Endothelial cell of umbilical vein (primary cell): ENCODE data around the gene MAML3. TPM values are rescaled to one million over a fixed set of nuclear protein-coding genes. Genes with fewer than 3 reads are reported as not detected.
A peak's percentile ranks its signal among the peaks of the same experiment; 100 is the strongest.

Source experiments
- BruUV-seq: library from RNA; stranded (reverse); fragments of 400-500 nt; replicated peaks from 2 replicates; lab custom pipeline; 2021; lab: Mats Ljungman, UMichigan
- CTCF ChIA-PET: fragments of 300-600, 350-600 bp; sonication (Branson Sonifier 250); formaldehyde crosslinking; loops from one replicate; lab custom pipeline; 2021; ENCODE audit warnings: antibody characterized with exemption, inconsistent platforms; lab: Charles Lee
- POLR2A ChIA-PET: fragments of 300-600, 350-600 bp; sonication (Branson Sonifier 250); formaldehyde crosslinking; loops from one replicate; lab custom pipeline; 2021; ENCODE audit warnings: antibody characterized with exemption, inconsistent platforms; lab: Charles Lee
- DNase-seq: peaks from one replicate; pipeline ENCODE4 v3.0.0-alpha.2; 2011; ENCODE audit warnings: low read depth, low spot score
- FAIRE-seq: peaks from 2 replicates; lab custom pipeline; 2011; peaks lifted over from hg19 to GRCh38; lab: Jason Lieb, UNC
- H2AFZ ChIP-seq: 2 replicates; pipeline ENCODE4 v1.6.0; 2012; ENCODE audit warnings: low read depth, low read length, control low read depth, inconsistent platforms
- H3K27ac ChIP-seq: 2 replicates; pipeline ENCODE4 v1.5.1; 2011; ENCODE audit warnings: low read depth, mild to moderate bottlenecking, control low read depth, low read length, moderate library complexity; ENCODE audit not compliant: insufficient read depth
- H3K27me3 ChIP-seq, 2 experiments: 2 replicates each; pipeline versions ENCODE4 v1.6.0 to v1.6.1; 2011; ENCODE audit warnings: low read length in 2 of 2, mixed read lengths in 1 of 2; ENCODE audit not compliant: control insufficient read depth in 2 of 2, insufficient read depth in 2 of 2
- H3K36me3 ChIP-seq, 2 experiments: 2 replicates in 1 of 2; 3 replicates in 1 of 2; pipeline ENCODE4 v1.5.1; 2011; ENCODE audit warnings: low read length in 2 of 2, mild to moderate bottlenecking in 1 of 2, moderate library complexity in 1 of 2; ENCODE audit not compliant: control insufficient read depth in 2 of 2, insufficient read depth in 2 of 2; ENCODE audit errors: extremely low read depth in 1 of 2
- H3K4me1 ChIP-seq: 3 replicates; pipeline ENCODE4 v1.5.1; 2011; ENCODE audit warnings: mild to moderate bottlenecking, low read length; ENCODE audit not compliant: control insufficient read depth, insufficient read depth; ENCODE audit errors: extremely low read depth
- H3K4me2 ChIP-seq: 2 replicates; pipeline ENCODE4 v1.6.1; 2011; ENCODE audit warnings: low read length, control low read depth, mixed read lengths; ENCODE audit not compliant: insufficient read depth
- H3K4me3 ChIP-seq, 3 experiments: fragments of 200-600 bp in 1 of 3; sonication (generic), shearing (Covaris generic) in 1 of 3; replicated peaks in 1 of 3; 2 replicates each; pipeline ENCODE4 v1.5.1; 2011 to 2016; ENCODE audit warnings: control low read depth in 3 of 3, low read length in 3 of 3, mild to moderate bottlenecking in 2 of 3, inconsistent platforms in 1 of 3, low read depth in 1 of 3, moderate library complexity in 1 of 3; ENCODE audit not compliant: insufficient read depth in 1 of 3
- H3K79me2 ChIP-seq: 2 replicates; pipeline ENCODE4 v1.6.0; 2012; ENCODE audit warnings: low read length, inconsistent platforms; ENCODE audit not compliant: control insufficient read depth, insufficient read depth
- H3K9ac ChIP-seq: replicated peaks from 2 replicates; pipeline ENCODE3; 2011; ENCODE audit warnings: low read length, control low read depth; ENCODE audit not compliant: insufficient read depth; ENCODE audit errors: extremely low read depth
- H3K9me1 ChIP-seq: replicated peaks from 3 replicates; pipeline ENCODE4 v1.6.0; 2011; ENCODE audit warnings: mild to moderate bottlenecking, low read length; ENCODE audit not compliant: control insufficient read depth, insufficient read depth; ENCODE audit errors: extremely low read depth
- H3K9me3 ChIP-seq: replicated peaks from 2 replicates; pipeline ENCODE4 v1.5.1; 2012; ENCODE audit warnings: low read length, inconsistent platforms; ENCODE audit not compliant: control insufficient read depth, insufficient read depth
- H4K20me1 ChIP-seq: replicated peaks from 2 replicates; pipeline ENCODE3; 2011; ENCODE audit warnings: mild to moderate bottlenecking, low read length; ENCODE audit not compliant: control insufficient read depth, insufficient read depth; ENCODE audit errors: extremely low read depth
- EZH2 ChIP-seq: IDR thresholded peaks from 2 replicates; pipeline ENCODE4 v1.6.1; 2012; ENCODE audit warnings: borderline replicate concordance, low read depth, mild to moderate bottlenecking, moderate library complexity, low read length, inconsistent platforms; ENCODE audit not compliant: severe bottlenecking
- FOS ChIP-seq: IDR thresholded peaks from 2 replicates; pipeline ENCODE4 v1.6.1; 2011; ENCODE audit warnings: mild to moderate bottlenecking, low read length, moderate library complexity, borderline replicate concordance; ENCODE audit not compliant: insufficient read depth
- GATA2 ChIP-seq: IDR thresholded peaks from 2 replicates; pipeline ENCODE4 v1.7.0; 2011; ENCODE audit warnings: low read depth, mild to moderate bottlenecking, moderate library complexity, mixed read lengths, low read length; ENCODE audit not compliant: insufficient read length, insufficient read depth
- JUN ChIP-seq: IDR thresholded peaks from 2 replicates; pipeline ENCODE4 v1.6.1; 2011; ENCODE audit warnings: borderline replicate concordance, low read depth; ENCODE audit not compliant: insufficient read length, insufficient read depth
- MYC ChIP-seq: IDR thresholded peaks from one replicate; pipeline ENCODE4 v1.6.1; 2011; ENCODE audit warnings: mild to moderate bottlenecking, low read depth, low read length
- POLR2A ChIP-seq: IDR thresholded peaks from 2 replicates; pipeline ENCODE4 v1.6.1; 2012; ENCODE audit warnings: low read depth, mild to moderate bottlenecking, control low read depth, low read length
- POLR2AphosphoS5 ChIP-seq: IDR thresholded peaks from 2 replicates; pipeline ENCODE4 v1.6.1; 2012; ENCODE audit warnings: low read depth, mild to moderate bottlenecking, control low read depth, low read length, moderate library complexity; ENCODE audit not compliant: insufficient read depth
- dilution Hi-C: fragments of 300-500 bp; cut with MboI; formaldehyde crosslinking; loops from one replicate; pipeline ENCODE4 v1.15.0; 2019; ENCODE audit warnings: low sequenced_read_pairs; ENCODE audit not compliant: extremely low pct_ligation_motif_present
- intact Hi-C: fragments of 100-400 bp; cut with micrococcal nuclease; formaldehyde crosslinking; loops from one replicate; pipeline ENCODE4 v1.10.0; 2022
- polyA plus RNA-seq, 4 experiments: library from polyadenylated mRNA; depleted of rRNA in 3 of 4; stranded (reverse) in 3 of 4; unstranded in 1 of 4; fragments of >200 nt; gene quantifications; 2 replicates each; pipeline versions ENCODE4 v1.2.1 to v1.2.3, GENCODE V29; 2011 to 2012; ENCODE audit warnings: missing spikeins in 1 of 4
- total RNA-seq: library from RNA; stranded (reverse); gene quantifications from 2 replicates; pipeline ENCODE4 v1.2.3, GENCODE V29; 2021
- TF ChIP-seq, protein P1 (sequence below), 2 donors: IDR thresholded peaks; 1 replicate in 1 of 2; 2 replicates in 1 of 2; pipeline ENCODE4 v1.5.1; 2011; ENCODE audit warnings: low read length in 2 of 2, mild to moderate bottlenecking in 2 of 2, moderate library complexity in 2 of 2, control low read depth in 1 of 2, inconsistent platforms in 1 of 2, low read depth in 1 of 2; ENCODE audit not compliant: insufficient read depth in 1 of 2; ENCODE audit errors: extremely low read depth in 1 of 2
- TF ChIP-seq, protein P2 (sequence below): IDR thresholded peaks from 2 replicates; pipeline ENCODE4 v1.6.1; 2011; ENCODE audit not compliant: insufficient read depth, insufficient read length

Gene MAML3
- total and polyA plus RNA-seq, 2 donors (not counting 3 experiments of a cell fraction or from before 2014, with no cell fraction given) = 14.0 to 20.3 TPM

DNA sequence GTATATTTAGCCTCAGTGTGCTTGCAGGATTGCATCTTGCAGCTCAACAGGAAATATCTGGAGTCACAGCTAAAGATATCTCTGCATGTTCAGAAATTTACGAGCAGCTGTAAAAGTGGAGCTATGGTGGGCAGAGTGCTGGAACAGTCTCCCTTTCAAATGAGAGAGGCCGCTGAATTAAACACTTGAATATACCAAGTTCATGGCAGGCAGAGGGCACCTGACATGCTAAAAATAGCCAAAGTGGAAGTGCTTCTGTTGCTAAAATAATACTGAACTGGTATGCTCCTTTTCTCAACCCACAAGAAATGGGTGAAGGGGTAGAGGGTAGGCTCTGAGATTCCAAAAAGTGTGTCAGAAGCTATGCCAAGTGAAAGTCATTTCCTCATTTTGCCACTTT lies 390.3 kb downstream of the MAML3 start:
- H3K4me3 ChIP-seq = peak overlapping the region in 1 of 3 experiments; percentile 59
- no peaks in the 10 kb centered on the region for H3K9me1 ChIP-seq
- no peaks in the 10 kb centered on the region for H3K9me3 ChIP-seq
- no peaks in the 10 kb centered on the region for H3K27me3 ChIP-seq
- no peaks in the 10 kb centered on the region for H4K20me1 ChIP-seq
- no peaks in the 10 kb centered on the region for H3K79me2 ChIP-seq
- peak overlapping the region; percentile 78 for H3K27ac ChIP-seq
- H3K9ac ChIP-seq = peak overlapping the region; percentile 67
- TF ChIP-seq JUN (no peak), EZH2 (no peak), POLR2AphosphoS5 (no peak), GATA2 (no peak), FOS (no peak), MYC (no peak), POLR2A (no peak)
- TF ChIP-seq, protein P1, sequence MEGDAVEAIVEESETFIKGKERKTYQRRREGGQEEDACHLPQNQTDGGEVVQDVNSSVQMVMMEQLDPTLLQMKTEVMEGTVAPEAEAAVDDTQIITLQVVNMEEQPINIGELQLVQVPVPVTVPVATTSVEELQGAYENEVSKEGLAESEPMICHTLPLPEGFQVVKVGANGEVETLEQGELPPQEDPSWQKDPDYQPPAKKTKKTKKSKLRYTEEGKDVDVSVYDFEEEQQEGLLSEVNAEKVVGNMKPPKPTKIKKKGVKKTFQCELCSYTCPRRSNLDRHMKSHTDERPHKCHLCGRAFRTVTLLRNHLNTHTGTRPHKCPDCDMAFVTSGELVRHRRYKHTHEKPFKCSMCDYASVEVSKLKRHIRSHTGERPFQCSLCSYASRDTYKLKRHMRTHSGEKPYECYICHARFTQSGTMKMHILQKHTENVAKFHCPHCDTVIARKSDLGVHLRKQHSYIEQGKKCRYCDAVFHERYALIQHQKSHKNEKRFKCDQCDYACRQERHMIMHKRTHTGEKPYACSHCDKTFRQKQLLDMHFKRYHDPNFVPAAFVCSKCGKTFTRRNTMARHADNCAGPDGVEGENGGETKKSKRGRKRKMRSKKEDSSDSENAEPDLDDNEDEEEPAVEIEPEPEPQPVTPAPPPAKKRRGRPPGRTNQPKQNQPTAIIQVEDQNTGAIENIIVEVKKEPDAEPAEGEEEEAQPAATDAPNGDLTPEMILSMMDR (IDR thresholded peaks at IDR 0.05; ENCODE audit: extremely low read depth in 1 of 2, insufficient read depth in 1 of 2, low read depth in 1 of 2, low read length in 2 of 2) = no peak
- TF ChIP-seq, protein P2, sequence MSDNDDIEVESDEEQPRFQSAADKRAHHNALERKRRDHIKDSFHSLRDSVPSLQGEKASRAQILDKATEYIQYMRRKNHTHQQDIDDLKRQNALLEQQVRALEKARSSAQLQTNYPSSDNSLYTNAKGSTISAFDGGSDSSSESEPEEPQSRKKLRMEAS = no peak
- H3K36me3 ChIP-seq = no peaks in the 10 kb centered on the region
- POLR2A ChIA-PET = interaction anchor here (0.6 kb wide), 2 partner anchors 28 to 468 kb away, joined by 4 to 5 read pairs; no protein-coding TSS in a partner anchor
- no TSS peak for BruUV-seq
- intact Hi-C loops = loop anchor here (1.0 to 5.0 kb wide), 9 partner anchors 23 to 387 kb away; no protein-coding TSS in a partner anchor
- peaks cover 41% of the 10 kb centered on the region for H3K4me1 ChIP-seq
- no peak overlapping the region for H2AFZ ChIP-seq
- peak overlapping the region; percentile 70 for H3K4me2 ChIP-seq
- dilution Hi-C loops = no loop called here
- CTCF ChIA-PET = interaction anchor here (0.8 to 2.8 kb wide), 8 partner anchors 12 to 52 kb away, joined by 3 to 14 read pairs (median 4); no protein-coding TSS in a partner anchor
- DNase-seq = peak; percentile 81
- no peak for FAIRE-seq
